Tibial artery (tissue), 4 donors: ENCODE measurements around the gene KCNH2.
A peak's percentile ranks its signal among the peaks of the same experiment; 100 is the strongest.

Experiments used
- DNase-seq, 2 donors: peaks; one replicate each; pipeline ENCODE4 v3.0.0-alpha.2; 2019
- H3K27ac ChIP-seq, 2 donors: fragments of 200-600 bp; sonication (generic) in 1 of 2; 1 replicate in 1 of 2; 2 replicates in 1 of 2; pipeline ENCODE4 v1.5.1; 2018 to 2019; ENCODE audit warnings: mild to moderate bottlenecking in 1 of 2
- H3K27me3 ChIP-seq, 2 donors: fragments of 200-600 bp; sonication (generic) in 1 of 2; one replicate each; pipeline versions ENCODE4 v1.5.1 to v1.6.0; 2016 to 2019
- H3K36me3 ChIP-seq, 3 donors: fragments of 200-600 bp; sonication (generic) in 2 of 3; one replicate each; pipeline ENCODE4 v1.5.1; 2016 to 2019; ENCODE audit warnings: mild to moderate bottlenecking in 2 of 3
- H3K4me1 ChIP-seq, 4 donors: fragments of 200-600 bp; sonication (generic) in 2 of 4; 1 replicate in 3 of 4; 2 replicates in 1 of 4; pipeline ENCODE4 v1.5.1; 2016 to 2019
- H3K4me3 ChIP-seq, 2 donors: fragments of 200-600 bp; sonication (generic) in 1 of 2; 1 replicate in 1 of 2; 2 replicates in 1 of 2; pipeline ENCODE4 v1.5.1; 2018 to 2019; ENCODE audit warnings: mild to moderate bottlenecking in 2 of 2
- H3K9me3 ChIP-seq, 3 donors: fragments of 200-600 bp; sonication (generic) in 1 of 3; one replicate each; pipeline ENCODE4 v1.5.1; 2016 to 2019
- intact Hi-C: fragments of 100-400 bp; cut with DNase I; formaldehyde crosslinking; loops from one replicate; pipeline ENCODE4 v1.15.0; 2023; ENCODE audit warnings: low total_unique reads
- TF ChIP-seq, protein P1 (sequence below), 2 experiments: fragments of 200-600 bp in 1 of 2; fragments of 450-650 bp in 1 of 2; IDR thresholded peaks; one replicate each; pipeline ENCODE4 v1.5.1; 2017 to 2019; ENCODE audit warnings: antibody characterized with exemption in 2 of 2, mild to moderate bottlenecking in 1 of 2, moderate library complexity in 1 of 2

KCNH2 gene

DNA sequence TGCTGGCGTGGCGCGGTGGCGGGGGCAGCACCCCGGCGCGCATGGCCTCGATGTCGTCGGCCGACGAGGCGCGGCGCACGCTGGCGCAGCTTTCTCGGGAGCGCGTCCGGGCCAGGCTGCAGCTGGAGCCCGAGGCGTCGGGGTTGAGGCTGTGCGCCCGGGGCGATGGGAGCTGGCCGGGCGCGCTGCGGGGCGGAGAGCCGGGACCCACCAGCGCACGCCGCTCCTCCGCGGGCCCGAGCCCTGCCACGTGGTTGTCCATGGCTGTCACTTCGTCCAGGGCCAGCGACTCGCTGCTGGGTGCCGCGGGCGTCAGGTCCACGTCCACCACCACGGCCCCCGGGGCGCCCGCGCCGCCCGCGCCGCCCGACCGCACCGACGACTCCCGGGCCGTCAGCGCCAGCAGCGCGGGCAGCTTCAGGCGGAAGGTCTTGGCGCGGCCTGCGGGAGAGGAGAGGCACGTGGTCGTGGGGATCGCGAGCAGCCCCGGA, 20.0 kb downstream of the KCNH2 start:
- Histone ChIP-seq H3K9me3 (no peaks in the 10 kb centered on the region), H3K36me3 (no peaks in the 10 kb centered on the region), H3K4me3 (no peak overlapping the region), H3K4me1 (peaks cover 0 to 31% (median 21%) of the 10 kb centered on the region in 4 donors), H3K27me3 (peaks cover 0 to 65% of the 10 kb centered on the region in 2 donors), H3K27ac (no peak overlapping the region)
- TF ChIP-seq, protein P1, sequence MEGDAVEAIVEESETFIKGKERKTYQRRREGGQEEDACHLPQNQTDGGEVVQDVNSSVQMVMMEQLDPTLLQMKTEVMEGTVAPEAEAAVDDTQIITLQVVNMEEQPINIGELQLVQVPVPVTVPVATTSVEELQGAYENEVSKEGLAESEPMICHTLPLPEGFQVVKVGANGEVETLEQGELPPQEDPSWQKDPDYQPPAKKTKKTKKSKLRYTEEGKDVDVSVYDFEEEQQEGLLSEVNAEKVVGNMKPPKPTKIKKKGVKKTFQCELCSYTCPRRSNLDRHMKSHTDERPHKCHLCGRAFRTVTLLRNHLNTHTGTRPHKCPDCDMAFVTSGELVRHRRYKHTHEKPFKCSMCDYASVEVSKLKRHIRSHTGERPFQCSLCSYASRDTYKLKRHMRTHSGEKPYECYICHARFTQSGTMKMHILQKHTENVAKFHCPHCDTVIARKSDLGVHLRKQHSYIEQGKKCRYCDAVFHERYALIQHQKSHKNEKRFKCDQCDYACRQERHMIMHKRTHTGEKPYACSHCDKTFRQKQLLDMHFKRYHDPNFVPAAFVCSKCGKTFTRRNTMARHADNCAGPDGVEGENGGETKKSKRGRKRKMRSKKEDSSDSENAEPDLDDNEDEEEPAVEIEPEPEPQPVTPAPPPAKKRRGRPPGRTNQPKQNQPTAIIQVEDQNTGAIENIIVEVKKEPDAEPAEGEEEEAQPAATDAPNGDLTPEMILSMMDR (IDR thresholded peaks at IDR 0.05), result no peak
- intact Hi-C loops, result no loop called here
- DNase-seq, result no peak

DNA sequence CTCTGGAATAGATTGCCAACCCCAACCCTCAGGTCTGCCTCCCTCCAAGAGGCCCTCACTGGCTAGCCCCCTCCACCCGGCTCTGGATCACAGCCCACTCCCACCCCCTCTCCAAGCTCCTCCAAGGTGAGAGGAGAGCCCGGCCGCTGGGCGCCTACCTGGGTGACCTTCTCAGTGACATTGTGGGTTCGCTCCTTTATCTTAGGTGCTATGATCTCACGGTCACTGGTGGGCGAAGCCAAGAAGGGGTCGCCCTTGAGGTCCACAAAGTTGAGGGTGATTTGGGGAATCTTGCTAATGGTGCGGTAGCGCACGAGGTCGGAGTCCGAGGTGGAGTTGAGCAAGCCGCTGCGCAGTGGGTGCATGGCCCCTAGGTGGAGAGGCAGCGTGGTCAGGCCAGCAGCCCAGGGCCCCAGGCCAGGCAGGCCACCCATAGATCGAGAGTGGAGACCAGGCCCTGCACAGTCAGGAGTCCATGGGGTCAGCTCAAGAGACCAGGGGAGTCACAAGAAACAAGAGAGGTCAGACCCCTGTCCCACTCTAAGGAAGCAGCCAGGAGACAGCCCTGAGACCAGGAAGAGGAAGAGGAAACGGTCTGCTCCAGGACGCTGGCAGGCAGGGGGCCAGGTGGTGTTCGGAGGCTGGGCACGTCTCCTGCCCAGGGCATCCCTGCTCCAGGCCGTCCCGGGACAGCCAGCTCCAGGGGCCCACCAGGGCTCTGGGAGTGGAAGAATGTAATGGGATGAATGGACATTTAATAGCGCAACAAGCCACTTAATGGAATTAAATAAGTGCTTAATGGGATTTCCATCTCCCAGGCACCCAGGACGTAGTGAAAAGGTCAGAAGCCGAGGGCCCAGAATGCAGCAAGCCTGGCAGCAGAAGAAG, 20.7 kb downstream of the KCNH2 start:
- intact Hi-C loops, result no loop called here
- H3K27ac ChIP-seq, result no peak overlapping the region
- peaks cover 0 to 70% of the 10 kb centered on the region in 2 donors for H3K27me3 ChIP-seq

DNA sequence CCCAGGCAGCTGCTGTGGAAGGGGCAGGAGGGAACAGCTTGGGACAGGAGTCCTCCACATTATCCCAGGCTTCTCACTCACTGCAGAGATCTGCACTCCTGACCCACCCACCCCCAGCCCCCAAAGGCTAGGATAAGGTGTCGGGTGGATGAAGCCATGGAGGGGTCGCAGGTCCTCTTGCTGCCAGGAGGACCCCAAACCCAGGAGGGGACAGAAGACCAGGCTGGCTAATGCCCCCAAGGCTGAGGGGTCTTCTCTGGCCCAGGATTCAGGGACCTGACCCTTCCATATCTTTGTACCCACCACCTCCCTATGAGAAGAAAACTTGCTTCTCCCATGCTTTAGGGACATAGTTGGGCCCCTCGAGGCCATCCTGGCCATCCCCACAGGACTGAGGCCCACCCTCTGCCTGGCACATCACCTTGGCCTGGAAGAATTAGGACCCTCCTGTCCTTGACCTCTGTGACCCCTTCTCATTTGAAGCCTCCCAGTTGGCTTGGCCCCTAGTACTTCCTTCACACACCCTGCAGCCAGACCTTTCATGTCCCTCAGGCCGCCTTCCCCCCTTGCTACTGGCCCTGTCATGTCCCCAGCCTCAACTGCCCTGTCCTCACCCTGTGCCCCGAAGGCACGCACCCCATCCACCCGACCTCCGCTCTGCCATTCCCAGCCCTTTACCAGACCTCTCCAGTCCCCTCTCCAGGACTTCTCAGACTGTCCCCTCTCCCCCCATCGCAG, 21.6 kb downstream of the KCNH2 start:
- Histone ChIP-seq H3K4me3 (no peak overlapping the region), H3K27me3 (peaks cover 0 to 74% of the 10 kb centered on the region in 2 donors), H3K4me1 (peaks cover 0 to 20% (median 18%) of the 10 kb centered on the region in 4 donors), H3K9me3 (no peaks in the 10 kb centered on the region), H3K27ac (no peak overlapping the region), H3K36me3 (no peaks in the 10 kb centered on the region)
- intact Hi-C loops, result no loop called here
- no peak for DNase-seq
- TF ChIP-seq, protein P1 (IDR thresholded peaks at IDR 0.05), result no peak

More for the DNA sequence above, 20.7 kb downstream of the KCNH2 start:
- Histone ChIP-seq H3K4me1 (peaks cover 0 to 27% (median 18%) of the 10 kb centered on the region in 4 donors), H3K9me3 (no peaks in the 10 kb centered on the region), H3K36me3 (no peaks in the 10 kb centered on the region), H3K4me3 (no peak overlapping the region)
- no peak for DNase-seq
- TF ChIP-seq, protein P1 (IDR thresholded peaks at IDR 0.05), result no peak

DNA sequence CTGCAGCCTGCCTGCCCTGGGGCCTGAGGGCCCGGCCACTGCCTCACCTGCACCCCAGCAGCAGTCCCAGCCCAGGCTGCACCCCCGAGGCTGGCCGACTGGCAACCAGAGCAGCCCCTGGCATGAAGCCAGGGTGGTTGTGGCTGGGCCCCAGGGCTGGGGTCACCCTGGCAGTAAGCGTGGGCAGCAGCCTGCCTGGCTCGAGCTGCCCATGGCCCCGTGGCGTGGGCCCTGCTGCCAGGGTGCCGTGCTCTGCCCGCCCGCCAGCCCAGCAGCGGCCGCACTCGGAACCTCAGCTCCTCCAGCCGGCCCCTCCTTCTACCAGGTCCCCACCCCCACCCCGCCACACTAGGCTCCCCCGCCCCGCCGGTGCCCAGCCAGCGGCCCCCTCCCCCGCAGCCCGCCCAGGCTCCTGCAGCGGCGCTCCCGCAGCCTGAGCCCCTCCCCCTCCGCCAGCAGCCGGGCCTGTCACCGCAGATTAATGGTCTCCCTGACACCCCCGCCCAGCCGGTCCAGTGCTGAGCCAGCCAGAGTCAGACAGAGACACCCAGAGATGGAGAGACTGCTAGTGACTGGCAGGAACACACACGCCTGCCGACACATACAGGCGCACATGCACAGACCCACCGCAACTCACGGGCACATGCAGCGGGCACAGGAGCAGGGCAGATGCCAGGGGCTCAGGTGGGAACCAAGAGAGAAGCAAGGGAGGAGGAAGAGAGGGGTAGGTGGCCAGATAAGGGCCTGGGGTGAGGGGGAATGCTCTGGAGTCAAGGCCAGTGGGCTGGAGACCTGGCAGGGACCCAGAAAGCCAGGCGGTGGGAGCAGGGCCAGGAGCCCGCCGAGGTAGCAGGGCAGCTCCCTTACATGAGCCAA, 22.4 kb downstream of the KCNH2 start:
- TF ChIP-seq, protein P1 (IDR thresholded peaks at IDR 0.05), result no peak
- H3K27ac ChIP-seq, result no peak overlapping the region
- peaks cover 0 to 79% of the 10 kb centered on the region in 2 donors for H3K27me3 ChIP-seq
- no peaks in the 10 kb centered on the region for H3K36me3 ChIP-seq
- H3K4me1 ChIP-seq, result peaks cover 0 to 20% (median 18%) of the 10 kb centered on the region in 4 donors
- DNase-seq, result no peak
- intact Hi-C loops, result no loop called here
- H3K4me3 ChIP-seq, result peak overlapping the region; percentile 13 to 45
- H3K9me3 ChIP-seq, result no peaks in the 10 kb centered on the region

DNA sequence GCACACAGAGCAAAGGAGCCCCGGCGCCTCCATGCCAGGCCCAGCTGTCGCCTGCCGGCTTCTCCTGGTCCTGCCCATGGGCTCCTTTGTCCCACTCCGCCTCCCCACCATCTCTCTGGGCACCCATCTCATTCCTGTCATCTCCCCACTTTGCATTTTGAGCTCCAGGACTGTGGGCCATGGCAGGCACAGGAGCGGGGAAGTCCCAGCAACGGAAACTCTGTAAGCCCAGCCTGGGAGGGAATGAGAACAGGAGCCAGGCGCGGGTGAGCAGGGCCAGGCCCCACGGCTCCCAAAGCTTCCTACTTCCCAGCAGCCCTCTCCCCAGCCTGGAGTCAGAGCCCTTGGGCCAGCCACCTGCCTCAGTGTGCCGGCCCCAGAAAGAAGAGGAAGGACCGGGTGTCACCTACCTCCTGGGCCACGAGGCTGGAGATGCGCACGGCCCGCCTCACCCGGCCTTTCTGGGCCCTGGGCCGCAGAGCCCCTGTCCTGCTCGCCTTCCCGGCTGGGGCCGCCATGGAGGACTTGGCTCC, 23.1 kb downstream of the KCNH2 start:
- DNase-seq, result no peak
- TF ChIP-seq, protein P1 (IDR thresholded peaks at IDR 0.05), result no peak
- no peaks in the 10 kb centered on the region for H3K36me3 ChIP-seq
- peak overlapping the region; percentile 13 to 45 for H3K4me3 ChIP-seq
- no peaks in the 10 kb centered on the region for H3K9me3 ChIP-seq
- no peak overlapping the region for H3K27ac ChIP-seq
- peaks cover 0 to 83% of the 10 kb centered on the region in 2 donors for H3K27me3 ChIP-seq
- H3K4me1 ChIP-seq, result peaks cover 0 to 20% (median 18%) of the 10 kb centered on the region in 4 donors
- intact Hi-C loops, result no loop called here
